ENCODE measurements around the gene CCT2. TPM values are rescaled to one million over a fixed set of nuclear protein-coding genes. Genes with fewer than 3 reads are reported as not detected.

CCT2 gene
- total and polyA plus RNA-seq, 2 of the 13 experiments (the other 11 are each of a cell fraction or from before 2014, with no cell fraction given), result 209 to 388 TPM

- ChIA-PET CTCF (ENCODE audit: low intra/inter-chr PET ratio, low total read pairs) (no interaction called here), POLR2A (no interaction called here)
- no peak for TF ChIP-seq MAFF (IDR thresholded peaks at IDR 0.05; ENCODE audit: low read depth, low read length)
- TF ChIP-seq KDM3A (CRISPR knock-in tag; IDR thresholded peaks at IDR 0.05; ENCODE audit: low read depth), result no peak
- no peak for TF ChIP-seq ZNF883 (CRISPR knock-in tag; IDR thresholded peaks at IDR 0.05; ENCODE audit: not compliant biosample characterization)
- TF ChIP-seq ZNF430 (CRISPR knock-in tag; IDR thresholded peaks at IDR 0.05), result no peak
- no peak for ATAC-seq
- H4K20me1 ChIP-seq (ENCODE audit: insufficient read depth, low read length), result no peaks in the 10 kb centered on the region
- no peaks in the 10 kb centered on the region for H3K4me1 ChIP-seq (ENCODE audit: insufficient read depth, low read length)
- in situ Hi-C loops (cut with HindIII; ENCODE audit: extremely low pct_ligation_motif_present, low pct_unique_long_range_greater_than_20kb), result no loop called here
- intact Hi-C loops (cut with micrococcal nuclease; ENCODE audit: unreplicated experiment), result no loop called here
- H3K9me3 ChIP-seq (ENCODE audit: low read length), result no peaks in the 10 kb centered on the region
- no peak for FAIRE-seq
- no peak overlapping the region for H3K9ac ChIP-seq (ENCODE audit: insufficient read depth, low read depth, low read length)
- no peaks in the 10 kb centered on the region for H3K79me2 ChIP-seq (ENCODE audit: insufficient read depth, low read length)
- no peak for DNase-seq (ENCODE audit: low spot score)
- 13% methylated on average over 3 of the region's 6 CpGs for WGBS (ENCODE audit: low lambda C conversion rate)
- no peak overlapping the region for H3K4me3 ChIP-seq (replicated peaks in 1 of 3; ENCODE audit: insufficient read depth in 1 of 3, low read depth in 2 of 3, low read length in 3 of 3)
- BruUV-seq (replicated peaks), result no TSS peak
- no peak overlapping the region for H3K4me2 ChIP-seq (ENCODE audit: low read depth, low read length)
- peaks cover 0 to 6% of the 10 kb centered on the region in 2 experiments; a peak in 2 of 5 replicates for H3K27me3 ChIP-seq (ENCODE audit: control insufficient read depth in 1 of 2, insufficient read depth in 2 of 2, low read length in 2 of 2)
- no peaks in the 10 kb centered on the region for H3K36me3 ChIP-seq (replicated peaks in 1 of 2; ENCODE audit: control insufficient read depth in 1 of 2, insufficient read depth in 2 of 2, low read length in 2 of 2)
- H3K27ac ChIP-seq (ENCODE audit: extremely low read length, insufficient read depth, low read length), result no peak overlapping the region
- no peak overlapping the region for H2AFZ ChIP-seq (ENCODE audit: low read length)
Measured at GRCh38 chr12:69642531-69642930, 57.3 kb downstream of the CCT2 start.

GRCh38 chr12:69644511-69644910, 59.3 kb downstream of the CCT2 start:
- Histone ChIP-seq H3K36me3 (replicated peaks in 1 of 2; ENCODE audit: control insufficient read depth in 1 of 2, insufficient read depth in 2 of 2, low read length in 2 of 2) (no peaks in the 10 kb centered on the region), H3K79me2 (ENCODE audit: insufficient read depth, low read length) (no peaks in the 10 kb centered on the region), H4K20me1 (ENCODE audit: insufficient read depth, low read length) (no peaks in the 10 kb centered on the region), H3K4me1 (ENCODE audit: insufficient read depth, low read length) (no peaks in the 10 kb centered on the region), H3K4me3 (replicated peaks in 1 of 3; ENCODE audit: insufficient read depth in 1 of 3, low read depth in 2 of 3, low read length in 3 of 3) (no peak overlapping the region), H3K27me3 (ENCODE audit: control insufficient read depth in 1 of 2, insufficient read depth in 2 of 2, low read length in 2 of 2) (peaks cover 0 to 12% of the 10 kb centered on the region in 2 experiments; a peak in 2 of 5 replicates), H3K9ac (ENCODE audit: insufficient read depth, low read depth, low read length) (no peak overlapping the region), H2AFZ (ENCODE audit: low read length) (no peak overlapping the region), H3K27ac (ENCODE audit: extremely low read length, insufficient read depth, low read length) (no peak overlapping the region), H3K9me3 (ENCODE audit: low read length) (no peaks in the 10 kb centered on the region), H3K4me2 (ENCODE audit: low read depth, low read length) (no peak overlapping the region)
- DNase-seq (ENCODE audit: low spot score) (no peak), FAIRE-seq (no peak), ATAC-seq (no peak)
- in situ Hi-C loops (cut with HindIII; ENCODE audit: extremely low pct_ligation_motif_present, low pct_unique_long_range_greater_than_20kb) (no loop called here), intact Hi-C loops (cut with micrococcal nuclease; ENCODE audit: unreplicated experiment) (no loop called here)
- TF ChIP-seq ZSCAN30 (CRISPR knock-in tag; IDR thresholded peaks at IDR 0.05), result no peak
- no peak for TF ChIP-seq MXD3 (CRISPR knock-in tag; IDR thresholded peaks at IDR 0.05)
- TF ChIP-seq ZNF431 (CRISPR knock-in tag; IDR thresholded peaks at IDR 0.05; ENCODE audit: borderline replicate concordance, low read depth), result no peak
- TF ChIP-seq ZNF318 (CRISPR knock-in tag; IDR thresholded peaks at IDR 0.05), result no peak
- TF ChIP-seq CENPT (CRISPR knock-in tag; IDR thresholded peaks at IDR 0.05; ENCODE audit: low read depth), result no peak
- TF ChIP-seq SUZ12 (IDR thresholded peaks at IDR 0.05; ENCODE audit: low read depth, low read length), result no peak
- BruUV-seq (replicated peaks), result no TSS peak
- ChIA-PET CTCF (ENCODE audit: low intra/inter-chr PET ratio, low total read pairs) (no interaction called here), POLR2A (no interaction called here)
